NB4 (cell line): ENCODE data around the gene OR5B2.

Experiments
- DNase-seq: peaks from one replicate; pipeline ENCODE4 v3.0.0; 2010; ENCODE audit warnings: low read depth
- H3K4me3 ChIP-seq: one replicate; pipeline ENCODE4 v1.5.1; 2011; ENCODE audit warnings: mild to moderate bottlenecking, low read depth, low read length, moderate library complexity
- CTCF ChIP-seq: IDR thresholded peaks from one replicate; pipeline ENCODE4 v1.5.1; 2012; ENCODE audit warnings: low read depth, low read length
- MAX ChIP-seq: IDR thresholded peaks from 2 replicates; pipeline ENCODE4 v1.6.1; 2011; ENCODE audit warnings: low read depth, low read length
- MYC ChIP-seq: IDR thresholded peaks from 2 replicates; pipeline ENCODE4 v1.6.1; 2011; ENCODE audit warnings: low read depth, low read length
- POLR2A ChIP-seq: IDR thresholded peaks from 2 replicates; pipeline ENCODE4 v1.6.1; 2011; ENCODE audit warnings: mild to moderate bottlenecking; ENCODE audit not compliant: insufficient read length; ENCODE audit errors: extremely low read depth

Gene OR5B2

GRCh38 chr11:58428021-58428420, at the start of gene OR5B2:
Gene OR5B2 (minus strand): TSS chr11:58428121. CDS start chr11:58423261, 4,860 bp downstream.
- H3K4me3 ChIP-seq, result no peak within 1 kb of the TSS
- no peak for DNase-seq
- no peak for TF ChIP-seq POLR2A
- TF ChIP-seq MAX, result no peak
- no peak for TF ChIP-seq MYC
- TF ChIP-seq CTCF, result no peak

GRCh38 chr11:58471892-58472291, 44.0 kb upstream of the OR5B2 start:
- no peak for DNase-seq
- H3K4me3 ChIP-seq, result no peak overlapping the region
- TF ChIP-seq CTCF, result no peak
- no peak for TF ChIP-seq MYC
- no peak for TF ChIP-seq POLR2A
- TF ChIP-seq MAX, result no peak

- no peak overlapping the region for H3K4me3 ChIP-seq
- no peak for TF ChIP-seq CTCF
- TF ChIP-seq MAX, result no peak
- TF ChIP-seq POLR2A, result no peak
- TF ChIP-seq MYC, result no peak
- DNase-seq, result no peak
Observed at GRCh38 chr11:58466293-58466692, 38.4 kb upstream of the OR5B2 start.

- no peak for DNase-seq
- H3K4me3 ChIP-seq, result no peak overlapping the region
- TF ChIP-seq CTCF (no peak), MYC (no peak), MAX (no peak), POLR2A (no peak)
Observed at GRCh38 chr11:58465690-58466089, 37.8 kb upstream of the OR5B2 start.

GRCh38 chr11:58451585-58451984, 23.7 kb upstream of the OR5B2 start:
- H3K4me3 ChIP-seq, result no peak overlapping the region
- TF ChIP-seq MYC, result no peak
- no peak for TF ChIP-seq POLR2A
- TF ChIP-seq MAX, result no peak
- TF ChIP-seq CTCF, result no peak
- DNase-seq, result no peak

GRCh38 chr11:58446294-58446693, 18.4 kb upstream of the OR5B2 start:
- TF ChIP-seq POLR2A (no peak), MAX (no peak), CTCF (no peak), MYC (no peak)
- no peak overlapping the region for H3K4me3 ChIP-seq
- peak; percentile 9 for DNase-seq
